VCaP (cell line): Measurements from ENCODE around the gene NUPR1.
"Not testable (repeated sequence)": the region's sequence is repeated elsewhere in the genome, so short reads cannot be mapped to it uniquely, and the experiment has no call there.

ENCODE experiments used
- H3K27ac ChIP-seq: fragments of 450-650 bp; 2 replicates; pipeline ENCODE4 v1.5.1; 2017
- CTCF ChIP-seq: fragments of 450-650 bp; conservative IDR thresholded peaks from 2 replicates; pipeline ENCODE4 v1.5.1; 2017; ENCODE audit warnings: mild to moderate bottlenecking, moderate library complexity

NUPR1 gene

GRCh38 chr16:28492511-28492910, 46.3 kb downstream of the NUPR1 start:
- no peak for TF ChIP-seq CTCF
- peak overlapping the region; percentile 85 for H3K27ac ChIP-seq

- peak within 1 kb of the TSS; percentile 85 for H3K27ac ChIP-seq
- no peak for TF ChIP-seq CTCF
These were observed 46.8 kb downstream of the NUPR1 start, which contains the start of gene CLN3 for GRCh38 chr16:28491970-28492474. Gene CLN3 (minus strand): TSS chr16:28492074. CDS start chr16:28491759, 315 bp downstream.

GRCh38 chr16:28491230-28491969, 47.4 kb downstream of the NUPR1 start:
- peak overlapping the region; percentile 85 for H3K27ac ChIP-seq
- TF ChIP-seq CTCF, result peak; percentile 29; the same call in 1 of the 2 replicates

- TF ChIP-seq CTCF, result no peak
- no peak overlapping the region for H3K27ac ChIP-seq
These were observed 52.5 kb downstream of the NUPR1 start for GRCh38 chr16:28486266-28486665.

GRCh38 chr16:28483361-28483760, 55.4 kb downstream of the NUPR1 start:
- not testable (repeated sequence) for H3K27ac ChIP-seq
